ENCODE data around the gene LRRC55. TPM values are rescaled to one million over a fixed set of nuclear protein-coding genes. Genes with fewer than 3 reads are reported as not detected.

LRRC55 gene
- total and polyA plus RNA-seq, 9 donors: 0.05 to 0.48 (median 0.11) TPM; not detected in 2

DNA sequence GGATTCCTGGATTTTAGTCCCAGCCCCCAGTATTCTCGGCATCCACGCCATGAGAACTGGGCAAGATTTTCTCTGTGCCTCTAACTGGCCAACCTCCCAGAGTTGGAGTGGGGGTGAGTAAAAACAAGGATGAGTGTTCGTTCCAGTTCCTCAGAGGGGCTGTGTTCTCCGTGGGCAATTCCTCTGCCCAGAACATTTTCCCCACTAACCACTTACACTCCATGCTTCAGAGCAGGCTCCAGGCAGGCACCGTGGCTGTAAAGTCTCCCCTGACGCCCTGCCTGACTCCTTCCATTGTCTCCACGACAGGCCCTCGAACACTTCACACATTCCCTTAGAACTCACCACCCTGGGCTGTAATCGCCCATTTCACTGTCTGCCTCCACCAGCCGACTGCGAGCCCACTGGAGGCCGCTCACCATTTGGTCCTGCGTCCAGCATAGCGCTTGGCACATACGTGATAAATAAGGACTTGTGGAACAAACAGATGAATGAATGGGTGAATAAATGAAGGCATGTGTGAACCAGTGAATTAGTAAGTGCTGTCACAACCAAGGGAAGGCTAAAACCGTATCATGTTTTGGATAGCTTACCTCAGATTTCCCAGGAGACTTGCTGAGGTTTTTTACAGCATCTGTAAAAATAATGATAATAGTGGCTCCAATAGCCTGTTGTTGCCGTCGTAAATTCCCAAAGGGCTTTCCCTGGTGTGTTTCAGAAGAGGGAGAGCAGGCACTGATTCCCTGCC is 49.2 kb downstream of the LRRC55 start:
- H3K9me3 ChIP-seq: no peaks in the 10 kb centered on the region
- intact Hi-C loops (cut with DNase I): no loop called here
- TF ChIP-seq POLR2A (IDR thresholded peaks at IDR 0.05) (no peak), EP300 (IDR thresholded peaks at IDR 0.05) (no peak)
- TF ChIP-seq, protein P1, sequence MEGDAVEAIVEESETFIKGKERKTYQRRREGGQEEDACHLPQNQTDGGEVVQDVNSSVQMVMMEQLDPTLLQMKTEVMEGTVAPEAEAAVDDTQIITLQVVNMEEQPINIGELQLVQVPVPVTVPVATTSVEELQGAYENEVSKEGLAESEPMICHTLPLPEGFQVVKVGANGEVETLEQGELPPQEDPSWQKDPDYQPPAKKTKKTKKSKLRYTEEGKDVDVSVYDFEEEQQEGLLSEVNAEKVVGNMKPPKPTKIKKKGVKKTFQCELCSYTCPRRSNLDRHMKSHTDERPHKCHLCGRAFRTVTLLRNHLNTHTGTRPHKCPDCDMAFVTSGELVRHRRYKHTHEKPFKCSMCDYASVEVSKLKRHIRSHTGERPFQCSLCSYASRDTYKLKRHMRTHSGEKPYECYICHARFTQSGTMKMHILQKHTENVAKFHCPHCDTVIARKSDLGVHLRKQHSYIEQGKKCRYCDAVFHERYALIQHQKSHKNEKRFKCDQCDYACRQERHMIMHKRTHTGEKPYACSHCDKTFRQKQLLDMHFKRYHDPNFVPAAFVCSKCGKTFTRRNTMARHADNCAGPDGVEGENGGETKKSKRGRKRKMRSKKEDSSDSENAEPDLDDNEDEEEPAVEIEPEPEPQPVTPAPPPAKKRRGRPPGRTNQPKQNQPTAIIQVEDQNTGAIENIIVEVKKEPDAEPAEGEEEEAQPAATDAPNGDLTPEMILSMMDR (IDR thresholded peaks at IDR 0.05): no peak
- no peaks in the 10 kb centered on the region for H3K4me1 ChIP-seq (ENCODE audit: insufficient read depth)
- H3K27me3 ChIP-seq: no peaks in the 10 kb centered on the region
- no peak overlapping the region for H3K4me3 ChIP-seq
- H3K36me3 ChIP-seq: no peaks in the 10 kb centered on the region
- no peak for DNase-seq
- 53 to 59% (median 54%) methylated on average over 18 of the region's 18 CpGs for WGBS, 3 donors
- no peak overlapping the region for H3K27ac ChIP-seq

DNA sequence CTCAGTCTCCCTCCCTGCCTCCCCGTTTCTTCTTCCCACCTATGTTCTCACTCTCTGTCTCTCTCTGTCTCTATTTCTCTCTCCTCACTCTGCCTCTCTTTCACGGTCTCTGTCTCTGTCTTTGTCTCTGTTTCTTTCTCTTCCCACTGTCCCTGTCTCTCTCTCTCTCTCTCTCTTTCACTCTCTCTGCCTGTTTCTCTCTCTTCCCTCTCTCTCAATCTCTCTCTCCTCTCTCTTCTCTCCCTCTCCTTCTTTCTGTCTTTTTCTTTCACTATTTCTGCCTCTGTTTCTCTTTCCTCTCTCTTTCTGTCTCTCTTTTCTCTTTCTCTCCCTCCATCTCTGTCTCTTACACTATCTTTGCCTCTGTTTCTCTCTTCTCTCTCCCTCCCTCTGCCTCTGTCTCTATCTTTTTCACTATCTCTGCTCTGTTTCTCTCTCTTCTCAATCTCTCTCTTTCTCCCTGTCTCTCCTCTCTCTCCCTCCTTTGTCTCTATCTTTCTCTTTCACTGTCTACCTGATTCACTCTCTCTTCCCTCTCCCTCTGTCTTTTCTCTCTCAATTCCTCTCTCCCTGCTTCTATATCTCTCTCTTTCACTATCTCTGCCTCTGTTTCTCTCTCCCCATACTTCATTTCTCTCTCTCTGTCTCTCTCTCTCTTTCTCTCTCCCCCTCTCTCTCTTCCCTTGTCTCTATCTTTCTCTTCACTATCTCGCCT is 49.9 kb downstream of the LRRC55 start:
- WGBS, 3 donors: 53 to 70% (median 67%) methylated on average over 3 of the region's 3 CpGs
- H3K36me3 ChIP-seq: no peaks in the 10 kb centered on the region
- no peak for DNase-seq
- H3K4me3 ChIP-seq: no peak overlapping the region
- H3K27me3 ChIP-seq: no peaks in the 10 kb centered on the region
- TF ChIP-seq, protein P1 (IDR thresholded peaks at IDR 0.05): no peak
- TF ChIP-seq POLR2A (IDR thresholded peaks at IDR 0.05) (no peak), EP300 (IDR thresholded peaks at IDR 0.05) (no peak)
- intact Hi-C loops (cut with DNase I): no loop called here
- H3K4me1 ChIP-seq (ENCODE audit: insufficient read depth): no peaks in the 10 kb centered on the region
- no peaks in the 10 kb centered on the region for H3K9me3 ChIP-seq
- H3K27ac ChIP-seq: no peak overlapping the region

DNA sequence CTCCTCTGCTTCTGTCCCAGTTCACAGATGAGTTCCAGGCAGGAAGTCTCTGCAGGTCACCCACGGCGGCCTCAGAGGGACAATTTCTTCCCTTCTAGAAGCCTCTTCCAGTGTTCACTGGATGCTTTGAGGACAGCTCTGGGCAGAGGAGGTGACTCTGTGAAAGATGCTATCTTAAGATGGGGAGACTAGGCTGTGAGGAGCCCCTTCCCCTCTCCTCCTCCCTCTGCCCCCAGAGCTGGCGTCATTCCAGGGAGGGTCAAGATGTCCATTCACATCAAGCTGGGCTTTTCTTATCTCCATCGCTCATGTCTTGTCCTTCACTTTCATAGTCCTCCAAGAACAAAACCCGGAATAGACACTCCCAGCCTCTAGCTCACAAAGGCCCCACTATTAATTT is 51.9 kb downstream of the LRRC55 start:
- Histone ChIP-seq H3K27ac (no peak overlapping the region), H3K9me3 (no peaks in the 10 kb centered on the region), H3K36me3 (no peaks in the 10 kb centered on the region), H3K4me1 (ENCODE audit: insufficient read depth) (no peaks in the 10 kb centered on the region), H3K27me3 (no peaks in the 10 kb centered on the region), H3K4me3 (no peak overlapping the region)
- no peak for TF ChIP-seq POLR2A (IDR thresholded peaks at IDR 0.05)
- TF ChIP-seq, protein P1 (IDR thresholded peaks at IDR 0.05): no peak
- no peak for TF ChIP-seq EP300 (IDR thresholded peaks at IDR 0.05)
- DNase-seq: no peak
- intact Hi-C loops (cut with DNase I): no loop called here
- 59 to 72% (median 65%) methylated on average over 5 of the region's 5 CpGs for WGBS, 3 donors

DNA sequence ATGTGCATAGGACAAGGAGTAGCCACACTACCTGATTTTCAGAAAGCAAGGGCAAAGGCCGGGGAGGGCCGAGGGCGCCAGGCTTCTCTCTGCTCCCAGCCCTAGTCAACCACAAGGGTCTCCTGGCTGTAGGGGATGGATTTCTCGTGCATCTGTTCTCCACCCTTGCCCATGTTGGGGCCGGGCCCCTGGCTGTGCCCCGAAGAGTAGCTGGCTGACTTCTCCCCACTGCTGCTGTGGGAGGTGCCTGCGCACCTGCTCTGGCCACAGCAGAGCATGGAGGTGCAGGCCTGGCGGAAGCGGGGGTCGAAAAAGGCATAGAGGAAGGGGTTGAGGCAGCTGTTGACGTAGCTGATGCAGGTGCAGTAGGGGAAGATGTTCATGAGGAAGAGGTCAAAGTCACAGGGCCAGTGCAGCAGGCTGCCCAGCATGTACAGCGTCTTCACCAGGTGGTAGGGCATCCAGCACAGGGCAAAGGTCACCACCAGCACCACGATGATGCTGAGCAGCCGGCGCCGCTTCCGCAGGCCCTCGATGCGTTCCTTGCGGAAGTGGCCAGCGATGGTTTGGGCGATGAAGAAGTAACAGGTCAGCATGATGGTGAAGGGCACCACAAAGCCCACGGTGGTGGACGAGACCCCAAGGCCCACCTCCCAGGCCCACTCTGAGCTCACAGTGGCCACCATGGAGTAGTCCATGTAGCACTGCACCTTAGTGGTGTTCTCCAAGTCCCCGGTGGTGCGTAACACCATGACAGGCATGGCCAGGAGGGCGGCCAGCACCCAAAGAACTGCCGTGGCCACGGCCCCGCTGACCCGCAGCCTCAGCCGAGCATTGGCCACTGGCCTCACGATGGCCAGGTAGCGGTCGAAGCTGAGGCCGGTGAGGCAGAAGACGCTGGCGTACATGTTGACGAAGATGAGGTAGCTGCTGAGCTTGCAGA is 54.3 kb downstream of the LRRC55 start:
- Histone ChIP-seq H3K4me3 (no peak overlapping the region), H3K36me3 (no peaks in the 10 kb centered on the region), H3K9me3 (no peaks in the 10 kb centered on the region), H3K27ac (no peak overlapping the region), H3K4me1 (ENCODE audit: insufficient read depth) (no peaks in the 10 kb centered on the region), H3K27me3 (no peaks in the 10 kb centered on the region)
- intact Hi-C loops (cut with DNase I): no loop called here
- no peak for DNase-seq
- TF ChIP-seq, protein P1 (IDR thresholded peaks at IDR 0.05): no peak
- TF ChIP-seq EP300 (IDR thresholded peaks at IDR 0.05) (no peak), POLR2A (IDR thresholded peaks at IDR 0.05) (no peak)
- WGBS, 3 donors: 88 to 92% (median 89%) methylated on average over 39 of the region's 39 CpGs
